ENCODE measurements around the gene PLAAT4. TPM values are rescaled to one million over a fixed set of nuclear protein-coding genes. Genes with fewer than 3 reads are reported as not detected.

PLAAT4 gene
- total and polyA plus RNA-seq, 8 donors = 4.0 to 262 (median 88.0) TPM

GRCh38 chr11:63505857-63506528, 30.6 kb upstream of the PLAAT4 start, which contains the start of gene LGALS12:
TSS of gene LGALS12 (plus strand) at chr11:63506084. CDS start at chr11:63506459, 375 bp downstream.
- DNase-seq = no peak

GRCh38 chr11:63506876-63507275, 29.7 kb upstream of the PLAAT4 start:
- Histone ChIP-seq H3K36me3 (no peaks in the 10 kb centered on the region), H3K4me1 (peaks cover 14 to 64% (median 46%) of the 10 kb centered on the region in 4 donors), H3K9me3 (no peaks in the 10 kb centered on the region), H3K4me3 (no peak overlapping the region), H3K27ac (peak overlapping the region in 1 of 5 donors; percentile 62), H3K27me3 (no peaks in the 10 kb centered on the region)
- intact Hi-C loops (cut with DNase I; ENCODE audit: low total_unique reads) = no loop called here
- no peak for DNase-seq
- 88 to 100% (median 96%) methylated on average over 2 of the region's 2 CpGs for WGBS, 5 donors
- TF ChIP-seq POLR2AphosphoS5 (IDR thresholded peaks at IDR 0.05) (no peak), EP300 (IDR thresholded peaks at IDR 0.05) (no peak), CTCF (IDR thresholded peaks at IDR 0.05) (no peak), POLR2A (IDR thresholded peaks at IDR 0.05) (no peak)

More at GRCh38 chr11:63505857-63506528, 30.6 kb upstream of the PLAAT4 start, which contains the start of gene LGALS12:
- Histone ChIP-seq H3K27ac (peak within 1 kb of the TSS in 3 of 5 donors; percentile 2 to 62 (median 51)), H3K9me3 (peaks cover 0 to under 1% (median 0%) of the 10 kb centered on the region in 4 donors), H3K36me3 (no peaks in the 10 kb centered on the region), H3K27me3 (no peaks in the 10 kb centered on the region), H3K4me1 (peaks cover 14 to 63% (median 45%) of the 10 kb centered on the region in 4 donors), H3K4me3 (no peak within 1 kb of the TSS)
- no peak for TF ChIP-seq POLR2A (IDR thresholded peaks at IDR 0.05)
- no peak for TF ChIP-seq EP300 (IDR thresholded peaks at IDR 0.05)
- TF ChIP-seq CTCF (IDR thresholded peaks at IDR 0.05) = no peak
- TF ChIP-seq POLR2AphosphoS5 (IDR thresholded peaks at IDR 0.05) = no peak
- 55 to 66% (median 61%) methylated on average over 13 to 15 of the region's 15 CpGs for WGBS, 5 donors
- intact Hi-C loops (cut with DNase I; ENCODE audit: low total_unique reads) = no loop called here

- TF ChIP-seq POLR2AphosphoS5 (IDR thresholded peaks at IDR 0.05) = no peak
- no peak for TF ChIP-seq POLR2A (IDR thresholded peaks at IDR 0.05)
- TF ChIP-seq CTCF (IDR thresholded peaks at IDR 0.05) = no peak
- TF ChIP-seq EP300 (IDR thresholded peaks at IDR 0.05) = no peak
- 86 to 92% (median 87%) methylated on average over 2 of the region's 2 CpGs for WGBS, 5 donors
- Histone ChIP-seq H3K27me3 (no peaks in the 10 kb centered on the region), H3K4me1 (peaks cover 14 to 62% (median 46%) of the 10 kb centered on the region in 4 donors), H3K9me3 (no peaks in the 10 kb centered on the region), H3K4me3 (no peak overlapping the region), H3K27ac (peak overlapping the region in 1 of 5 donors; percentile 62), H3K36me3 (no peaks in the 10 kb centered on the region)
- DNase-seq = no peak
- intact Hi-C loops (cut with DNase I; ENCODE audit: low total_unique reads) = no loop called here
Measured at GRCh38 chr11:63507511-63507910, 29.1 kb upstream of the PLAAT4 start.

GRCh38 chr11:63508009-63508408, 28.6 kb upstream of the PLAAT4 start:
- no peaks in the 10 kb centered on the region for H3K36me3 ChIP-seq
- WGBS, 5 donors = 44 to 69% (median 65%) methylated on average over 3 of the region's 3 CpGs
- no peak for TF ChIP-seq EP300 (IDR thresholded peaks at IDR 0.05)
- TF ChIP-seq POLR2A (IDR thresholded peaks at IDR 0.05) = no peak
- peak in 5 of 7 experiments; percentile 18 to 65 (median 37) for TF ChIP-seq CTCF (IDR thresholded peaks at IDR 0.05)
- no peak for TF ChIP-seq POLR2AphosphoS5 (IDR thresholded peaks at IDR 0.05)
- DNase-seq = peak; percentile 75 to 77
- H3K9me3 ChIP-seq = no peaks in the 10 kb centered on the region
- H3K27ac ChIP-seq = no peak overlapping the region
- H3K27me3 ChIP-seq = no peaks in the 10 kb centered on the region
- H3K4me3 ChIP-seq = no peak overlapping the region
- intact Hi-C loops (cut with DNase I; ENCODE audit: low total_unique reads) = no loop called here
- H3K4me1 ChIP-seq = peaks cover 14 to 57% (median 44%) of the 10 kb centered on the region in 4 donors

Measured in stomach (tissue), 9 donors.